GM18517 (cell line): ENCODE results near the gene SGIP1.
"Not testable (repeated sequence)": the region's sequence is repeated elsewhere in the genome, so short reads cannot be mapped to it uniquely, and the experiment has no call there.

Source experiments
- ATAC-seq: cut with Tn5 transposase; IDR thresholded peaks from one replicate; pipeline ENCODE4 v1.9.1; 2021; ENCODE audit warnings: mild to moderate bottlenecking, moderate library complexity; ENCODE audit not compliant: unreplicated experiment

The SGIP1 gene

DNA sequence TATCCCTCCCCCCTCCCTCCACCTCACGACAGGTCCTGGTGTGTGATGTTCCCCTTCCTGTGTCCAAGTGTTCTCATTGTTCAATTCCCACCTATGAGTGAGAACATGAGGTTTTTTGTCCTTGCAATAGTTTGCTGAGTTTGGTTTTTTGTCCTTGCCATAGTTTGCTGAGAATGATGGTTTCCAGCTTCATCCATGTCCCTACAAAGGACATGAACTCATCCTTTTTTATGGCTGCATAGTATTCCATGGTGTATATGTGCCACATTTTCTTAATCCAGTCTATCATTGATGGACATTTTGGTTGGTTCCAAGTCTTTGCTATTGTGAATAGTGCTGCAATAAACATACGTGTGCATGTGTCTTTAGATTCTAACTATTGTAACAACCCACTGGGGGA lies 261.9 kb downstream of the SGIP1 start:
- ATAC-seq = not testable (repeated sequence)
